Chondrocyte (in vitro differentiated cells): ENCODE measurements around the gene CAPN10. TPM values are rescaled to one million over a fixed set of nuclear protein-coding genes. Genes with fewer than 3 reads are reported as not detected.

Experiments used
- DNase-seq: peaks from one replicate; pipeline ENCODE4 v3.0.0; 2021; ENCODE audit warnings: mixed read lengths, low spot score
- H3K27ac Mint-ChIP-seq: one replicate; pipeline ENCODE4 v1.8.0; 2021; ENCODE audit warnings: mild to moderate bottlenecking, moderate library complexity, mixed read lengths; ENCODE audit not compliant: unreplicated experiment
- H3K27me3 Mint-ChIP-seq: 2 replicates; pipeline ENCODE4 v1.8.0; 2021; ENCODE audit warnings: low read depth, mixed read lengths
- H3K36me3 Mint-ChIP-seq: 2 replicates; pipeline ENCODE4 v1.8.0; 2021; ENCODE audit warnings: low read depth, mixed read lengths
- H3K4me1 Mint-ChIP-seq: 2 replicates; pipeline ENCODE4 v1.8.0; 2021; ENCODE audit warnings: low read depth, mild to moderate bottlenecking, mixed read lengths
- H3K4me3 Mint-ChIP-seq: one replicate; pipeline ENCODE4 v1.8.0; 2021; ENCODE audit warnings: mild to moderate bottlenecking, moderate library complexity, mixed read lengths; ENCODE audit not compliant: unreplicated experiment
- H3K9me3 Mint-ChIP-seq: 2 replicates; pipeline ENCODE4 v1.8.0; 2021; ENCODE audit warnings: low read depth, mixed read lengths
- CTCF ChIP-seq: fragments of 200-600 bp; sonication (generic); IDR thresholded peaks from 2 replicates; pipeline ENCODE4 v1.5.0; 2021; ENCODE audit warnings: antibody characterized with exemption, mild to moderate bottlenecking, moderate library complexity
- total RNA-seq: library from RNA; stranded (reverse); gene quantifications from 3 replicates; pipeline ENCODE4 v1.2.1, GENCODE V29; 2021

Gene CAPN10
- total RNA-seq, 1 donor from 2014 or later: 22.7 TPM

GRCh38 chr2:240551811-240552210 is 34.7 kb upstream of the CAPN10 start:
- peaks cover 6% of the 10 kb centered on the region for H3K36me3 Mint-ChIP-seq
- TF ChIP-seq CTCF: no peak
- no peak for DNase-seq
- no peaks in the 10 kb centered on the region for H3K9me3 Mint-ChIP-seq
- no peak overlapping the region for H3K27ac Mint-ChIP-seq
- H3K27me3 Mint-ChIP-seq: no peaks in the 10 kb centered on the region
- no peak overlapping the region for H3K4me3 Mint-ChIP-seq
- no peaks in the 10 kb centered on the region for H3K4me1 Mint-ChIP-seq

- no peaks in the 10 kb centered on the region for H3K9me3 Mint-ChIP-seq
- no peak overlapping the region for H3K27ac Mint-ChIP-seq
- peaks cover 11% of the 10 kb centered on the region for H3K4me1 Mint-ChIP-seq
- no peak for TF ChIP-seq CTCF
- H3K27me3 Mint-ChIP-seq: no peaks in the 10 kb centered on the region
- DNase-seq: no peak
- no peak overlapping the region for H3K4me3 Mint-ChIP-seq
- peaks cover 4% of the 10 kb centered on the region for H3K36me3 Mint-ChIP-seq
Measured at GRCh38 chr2:240553956-240554480, 32.5 kb upstream of the CAPN10 start.

- Mint-ChIP-seq H3K36me3 (peaks cover 4% of the 10 kb centered on the region), H3K27me3 (no peaks in the 10 kb centered on the region), H3K4me3 (no peak overlapping the region), H3K4me1 (peaks cover 20% of the 10 kb centered on the region), H3K9me3 (no peaks in the 10 kb centered on the region), H3K27ac (no peak overlapping the region)
- no peak for TF ChIP-seq CTCF
- no peak for DNase-seq
Measured at GRCh38 chr2:240554767-240555493, 31.6 kb upstream of the CAPN10 start.

- Mint-ChIP-seq H3K27ac (no peak overlapping the region), H3K9me3 (no peaks in the 10 kb centered on the region), H3K36me3 (peaks cover 4% of the 10 kb centered on the region)
Measured at GRCh38 chr2:240555541-240556250, 30.8 kb upstream of the CAPN10 start.

More at GRCh38 chr2:240555541-240556250, 30.8 kb upstream of the CAPN10 start:
- no peak for DNase-seq
- Mint-ChIP-seq H3K4me1 (peaks cover 21% of the 10 kb centered on the region), H3K4me3 (no peak overlapping the region), H3K27me3 (no peaks in the 10 kb centered on the region)
- TF ChIP-seq CTCF: no peak
